D721Med (cell line): ENCODE measurements around the gene DYRK1A.

Experiments
- DNase-seq: peaks from one replicate; pipeline ENCODE4 v3.0.0; 2011; ENCODE audit warnings: low spot score; ENCODE audit not compliant: insufficient read length
- FAIRE-seq: peaks from 2 replicates; lab custom pipeline; 2011; peaks lifted over from hg19 to GRCh38; lab: Jason Lieb, UNC
- TF ChIP-seq, protein P1 (sequence below): IDR thresholded peaks from 2 replicates; pipeline ENCODE4 v1.5.1; 2012; ENCODE audit warnings: mild to moderate bottlenecking, control low read depth; ENCODE audit not compliant: insufficient read depth; ENCODE audit errors: missing control alignments

DYRK1A gene

DNA sequence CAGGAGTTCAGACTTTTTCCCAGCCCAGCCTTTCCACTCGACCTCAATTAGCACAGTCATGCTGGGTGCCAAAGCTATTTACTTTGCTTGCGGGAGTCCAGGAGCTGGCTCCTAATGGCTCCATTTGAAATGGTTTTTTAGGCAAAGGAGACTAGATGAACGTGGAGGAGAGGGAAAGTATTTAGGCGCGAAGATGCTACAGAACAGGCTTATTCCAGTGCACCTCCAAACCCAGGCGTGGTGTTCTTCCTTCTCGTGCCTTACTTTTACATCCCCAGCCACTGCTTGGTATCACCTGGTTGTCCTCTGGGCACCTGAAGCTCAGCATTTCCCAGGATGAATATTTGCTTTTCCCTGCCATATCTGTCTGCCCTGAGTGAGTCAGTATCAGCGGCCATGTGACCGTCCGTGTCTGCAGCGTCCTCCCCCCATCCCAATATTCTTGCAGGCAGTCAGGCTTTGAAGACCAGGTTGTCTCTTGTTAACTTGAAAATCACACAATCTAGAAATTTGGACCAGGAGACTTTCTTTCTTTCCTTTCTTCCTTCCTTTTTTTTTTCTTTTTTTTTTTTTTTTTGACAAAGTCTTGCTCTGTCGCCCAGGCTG, 198.5 kb downstream of the DYRK1A start:
- no peak for FAIRE-seq
- DNase-seq, result no peak
- TF ChIP-seq, protein P1, sequence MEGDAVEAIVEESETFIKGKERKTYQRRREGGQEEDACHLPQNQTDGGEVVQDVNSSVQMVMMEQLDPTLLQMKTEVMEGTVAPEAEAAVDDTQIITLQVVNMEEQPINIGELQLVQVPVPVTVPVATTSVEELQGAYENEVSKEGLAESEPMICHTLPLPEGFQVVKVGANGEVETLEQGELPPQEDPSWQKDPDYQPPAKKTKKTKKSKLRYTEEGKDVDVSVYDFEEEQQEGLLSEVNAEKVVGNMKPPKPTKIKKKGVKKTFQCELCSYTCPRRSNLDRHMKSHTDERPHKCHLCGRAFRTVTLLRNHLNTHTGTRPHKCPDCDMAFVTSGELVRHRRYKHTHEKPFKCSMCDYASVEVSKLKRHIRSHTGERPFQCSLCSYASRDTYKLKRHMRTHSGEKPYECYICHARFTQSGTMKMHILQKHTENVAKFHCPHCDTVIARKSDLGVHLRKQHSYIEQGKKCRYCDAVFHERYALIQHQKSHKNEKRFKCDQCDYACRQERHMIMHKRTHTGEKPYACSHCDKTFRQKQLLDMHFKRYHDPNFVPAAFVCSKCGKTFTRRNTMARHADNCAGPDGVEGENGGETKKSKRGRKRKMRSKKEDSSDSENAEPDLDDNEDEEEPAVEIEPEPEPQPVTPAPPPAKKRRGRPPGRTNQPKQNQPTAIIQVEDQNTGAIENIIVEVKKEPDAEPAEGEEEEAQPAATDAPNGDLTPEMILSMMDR, result no peak

DNA sequence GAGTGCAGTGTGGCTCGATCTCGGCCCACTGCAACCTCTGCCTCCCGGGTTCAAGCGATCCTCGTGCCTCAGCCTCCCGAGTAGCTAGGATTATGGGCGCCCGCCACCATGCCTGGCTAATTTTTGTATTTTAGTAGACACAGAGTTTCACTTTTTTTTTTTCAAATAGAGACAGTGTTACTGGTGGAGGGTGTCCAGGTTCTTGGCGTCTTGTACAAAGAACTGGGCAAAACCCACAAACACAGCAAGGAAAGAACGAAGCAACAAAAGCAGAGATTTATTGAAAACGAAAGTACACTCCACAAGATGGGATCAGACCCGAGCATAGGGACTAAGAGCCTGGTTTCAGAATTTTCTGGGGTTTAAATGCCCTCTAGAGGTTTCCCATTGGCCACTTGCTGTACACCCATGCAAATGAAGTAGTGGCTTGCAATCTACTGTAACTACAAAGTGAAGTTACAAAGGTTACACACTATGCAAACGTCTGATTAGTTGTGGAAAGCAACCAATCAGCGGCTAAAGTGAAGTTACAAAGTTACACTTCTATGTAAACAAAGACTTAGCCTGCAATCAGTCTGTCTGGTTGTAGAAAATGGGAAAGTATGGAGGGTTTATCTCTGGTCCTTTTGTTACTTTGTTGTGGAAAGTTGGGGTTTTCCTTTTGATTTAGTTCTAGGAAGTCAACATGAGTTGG, 199.1 kb downstream of the DYRK1A start:
- TF ChIP-seq, protein P1, result no peak
- no peak for FAIRE-seq
- no peak for DNase-seq

DNA sequence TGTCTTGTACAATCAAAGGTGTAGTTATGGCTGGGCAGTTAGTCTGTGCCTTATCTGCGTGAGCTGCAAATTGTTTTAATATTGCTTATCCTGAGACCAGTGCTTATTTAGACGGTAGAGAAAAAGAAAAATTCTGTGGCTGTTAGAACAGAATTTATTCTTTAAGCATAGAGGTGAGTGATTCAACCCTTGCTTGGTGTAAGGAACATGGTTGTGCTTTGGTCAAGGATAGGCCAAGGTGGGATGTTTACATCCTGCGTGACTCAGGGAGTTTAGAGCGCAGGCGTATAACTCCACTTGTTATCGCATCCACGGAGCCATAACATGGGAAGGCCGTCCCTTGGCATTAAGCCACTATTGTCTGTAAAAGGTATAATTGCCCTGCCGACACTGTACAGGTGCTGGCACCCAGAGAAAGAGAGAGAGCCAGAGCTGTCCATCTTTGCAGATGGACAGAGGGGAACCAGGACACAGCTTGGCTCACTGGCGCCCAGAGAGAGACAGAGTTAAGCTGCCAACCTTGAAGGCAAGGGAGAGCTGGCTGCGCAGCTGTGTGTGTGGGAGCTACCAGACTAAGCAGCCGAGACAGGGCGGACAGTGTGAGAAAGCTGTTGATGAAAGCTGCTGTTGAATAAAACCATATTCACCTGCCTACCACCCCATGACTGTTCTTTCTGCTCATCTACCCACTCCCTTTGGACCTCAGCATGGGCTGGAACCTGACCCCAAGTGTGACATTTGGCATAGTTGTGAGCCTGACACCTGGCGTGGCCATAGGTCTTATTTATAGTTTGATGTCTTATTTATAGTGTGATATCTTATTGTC, 200.4 kb downstream of the DYRK1A start:
- no peak for FAIRE-seq
- DNase-seq, result no peak
- TF ChIP-seq, protein P1, result no peak

DNA sequence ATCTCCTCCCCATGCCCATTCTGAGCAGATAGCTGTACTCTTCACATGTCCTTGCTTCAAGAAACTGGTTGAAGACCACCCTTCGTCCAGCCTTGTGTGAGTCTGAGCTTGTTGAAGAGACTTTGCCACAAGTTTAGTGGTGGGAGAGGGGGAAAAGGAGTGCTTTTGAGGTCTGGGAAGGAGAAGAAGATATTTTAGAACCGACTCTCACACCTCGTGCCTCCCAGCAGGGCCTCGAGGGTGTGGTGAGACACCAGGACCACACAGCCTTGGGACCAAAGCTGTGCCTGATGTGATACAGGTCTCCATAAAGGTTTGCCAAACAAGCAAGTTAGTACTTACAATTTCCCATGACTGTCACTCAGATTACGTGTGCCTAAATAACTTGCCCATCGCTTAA, 201.8 kb downstream of the DYRK1A start:
- TF ChIP-seq, protein P1, result no peak
- DNase-seq, result no peak
- no peak for FAIRE-seq

DNA sequence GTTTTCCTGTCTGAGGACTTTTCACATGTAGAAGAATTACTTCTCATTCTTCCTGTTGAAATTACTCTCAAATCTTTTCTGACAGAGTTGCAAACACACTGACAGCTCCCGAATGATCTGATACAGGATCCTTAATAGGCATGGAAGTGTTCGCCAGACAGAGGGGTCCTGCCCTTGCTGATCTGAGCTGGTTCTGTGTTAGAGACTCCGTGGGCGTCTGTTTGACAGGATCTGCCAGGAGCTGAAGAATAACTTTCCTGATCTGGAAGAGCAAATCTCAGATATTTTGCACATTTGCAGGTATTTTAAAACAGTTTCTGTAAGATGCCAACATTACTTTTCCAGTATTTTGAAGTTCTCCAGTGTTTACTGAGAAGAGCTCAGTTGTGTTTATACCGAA, 202.3 kb downstream of the DYRK1A start:
- FAIRE-seq (no peak), DNase-seq (no peak)
- TF ChIP-seq, protein P1, result no peak

DNA sequence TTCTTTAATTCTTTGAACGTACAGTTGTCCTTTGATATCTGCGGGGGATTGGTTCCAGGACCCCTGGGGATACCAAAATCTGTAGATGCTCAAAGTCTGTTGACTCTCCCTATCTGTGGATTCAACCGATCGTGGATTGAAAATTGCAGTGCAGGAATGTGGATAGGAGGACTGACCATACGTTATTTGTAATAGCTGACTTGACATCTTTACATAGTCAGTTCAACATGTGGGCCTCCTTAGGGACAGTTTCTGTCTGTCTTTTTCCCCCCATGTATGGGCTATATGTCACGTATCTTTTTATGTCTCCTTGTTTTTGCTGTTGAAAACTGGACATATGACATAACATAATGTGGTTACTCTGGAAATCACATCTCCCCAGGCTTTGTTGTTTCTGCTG, 204.9 kb downstream of the DYRK1A start:
- TF ChIP-seq, protein P1, result no peak
- FAIRE-seq (no peak), DNase-seq (no peak)
